ENCODE data around the gene SNAP29. TPM values are rescaled to one million over a fixed set of nuclear protein-coding genes. Genes with fewer than 3 reads are reported as not detected.

Gene SNAP29
- total RNA-seq, 1 experiment from 2014 or later: 35.9 TPM

DNA sequence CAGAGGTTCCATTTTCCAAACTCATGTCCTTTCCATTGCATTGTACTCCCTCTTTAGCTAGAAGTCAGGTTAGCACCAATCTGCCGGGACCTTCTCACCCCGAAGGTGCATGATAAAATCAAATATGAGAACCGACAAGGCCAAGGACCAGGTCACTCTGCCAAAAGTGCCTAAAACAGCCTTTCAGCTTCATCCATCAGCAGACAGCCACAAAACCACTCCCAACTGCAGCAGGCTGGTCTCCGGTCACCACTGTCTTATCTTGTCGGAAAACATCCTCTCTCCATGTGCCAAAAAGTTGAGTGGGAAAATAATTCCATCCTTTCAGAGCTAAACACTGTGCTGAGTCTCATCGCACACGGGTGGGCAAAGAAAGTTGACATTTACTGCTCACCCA lies 1.6 kb upstream of the SNAP29 start:
- DNase-seq: no peak
- Mint-ChIP-seq H3K4me3 (ENCODE audit: low read depth, unreplicated experiment) (peak overlapping the region; percentile 96), H3K9me3 (ENCODE audit: low read depth, unreplicated experiment) (no peaks in the 10 kb centered on the region), H3K4me1 (ENCODE audit: low read depth, unreplicated experiment) (peaks cover 23% of the 10 kb centered on the region), H3K27me3 (ENCODE audit: unreplicated experiment) (no peaks in the 10 kb centered on the region), H3K27ac (ENCODE audit: unreplicated experiment) (no peak overlapping the region), H3K36me3 (ENCODE audit: insufficient read depth, unreplicated experiment) (peaks cover 27% of the 10 kb centered on the region)
- TSS peak; percentile 42 for BruUV-seq (replicated peaks)
- intact Hi-C loops (cut with micrococcal nuclease; ENCODE audit: unreplicated experiment): no loop called here
- TF ChIP-seq, protein P1, sequence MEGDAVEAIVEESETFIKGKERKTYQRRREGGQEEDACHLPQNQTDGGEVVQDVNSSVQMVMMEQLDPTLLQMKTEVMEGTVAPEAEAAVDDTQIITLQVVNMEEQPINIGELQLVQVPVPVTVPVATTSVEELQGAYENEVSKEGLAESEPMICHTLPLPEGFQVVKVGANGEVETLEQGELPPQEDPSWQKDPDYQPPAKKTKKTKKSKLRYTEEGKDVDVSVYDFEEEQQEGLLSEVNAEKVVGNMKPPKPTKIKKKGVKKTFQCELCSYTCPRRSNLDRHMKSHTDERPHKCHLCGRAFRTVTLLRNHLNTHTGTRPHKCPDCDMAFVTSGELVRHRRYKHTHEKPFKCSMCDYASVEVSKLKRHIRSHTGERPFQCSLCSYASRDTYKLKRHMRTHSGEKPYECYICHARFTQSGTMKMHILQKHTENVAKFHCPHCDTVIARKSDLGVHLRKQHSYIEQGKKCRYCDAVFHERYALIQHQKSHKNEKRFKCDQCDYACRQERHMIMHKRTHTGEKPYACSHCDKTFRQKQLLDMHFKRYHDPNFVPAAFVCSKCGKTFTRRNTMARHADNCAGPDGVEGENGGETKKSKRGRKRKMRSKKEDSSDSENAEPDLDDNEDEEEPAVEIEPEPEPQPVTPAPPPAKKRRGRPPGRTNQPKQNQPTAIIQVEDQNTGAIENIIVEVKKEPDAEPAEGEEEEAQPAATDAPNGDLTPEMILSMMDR (IDR thresholded peaks at IDR 0.05; ENCODE audit: unreplicated experiment): no peak
- CTCF ChIA-PET: no interaction called here

DNA sequence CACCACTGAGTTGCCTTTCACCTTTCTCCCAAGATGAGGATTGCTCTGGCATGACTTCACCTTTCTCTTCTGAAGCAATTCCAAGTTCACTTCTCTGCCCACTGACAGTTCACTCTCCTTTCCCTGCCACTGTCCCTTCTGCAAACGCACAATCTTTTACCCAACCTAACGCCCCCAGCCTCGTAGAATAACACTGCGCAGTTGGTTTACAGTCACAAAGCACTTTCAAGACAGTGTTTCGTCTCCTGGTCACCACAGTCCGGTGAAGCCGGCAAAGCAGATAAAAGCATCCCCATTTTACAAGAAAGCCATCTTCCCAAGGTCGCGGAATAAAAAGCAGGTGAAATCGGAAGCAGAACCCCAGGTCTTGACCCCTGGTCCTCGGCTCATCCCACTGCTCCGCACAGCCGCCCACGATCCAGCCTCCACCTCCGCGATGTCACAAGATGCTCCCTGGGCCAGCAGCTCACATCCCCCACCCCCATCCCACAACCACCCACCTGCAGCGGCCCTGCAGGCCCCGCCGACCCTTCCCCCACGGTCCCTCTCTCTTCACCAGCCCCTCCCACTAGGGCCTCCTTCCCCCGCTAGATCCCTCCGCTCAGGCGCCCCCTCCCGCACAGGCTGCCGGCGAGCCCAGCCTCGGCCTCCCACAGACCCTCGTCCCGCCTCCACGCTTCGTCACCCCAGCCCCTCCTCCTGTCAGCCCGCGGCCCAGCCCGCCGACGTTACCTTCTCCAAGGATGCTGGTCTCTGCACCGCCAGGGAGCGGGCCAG lies 781 bp upstream of the SNAP29 start:
- H3K27me3 Mint-ChIP-seq (ENCODE audit: unreplicated experiment): no peaks in the 10 kb centered on the region
- DNase-seq: peak; percentile 86
- CTCF ChIA-PET: interaction anchor here (1.4 kb wide), 1 partner anchor 28 kb away, joined by 3 read pairs; no protein-coding TSS in a partner anchor
- intact Hi-C loops (cut with micrococcal nuclease; ENCODE audit: unreplicated experiment): no loop called here
- H3K36me3 Mint-ChIP-seq (ENCODE audit: insufficient read depth, unreplicated experiment): peaks cover 27% of the 10 kb centered on the region
- H3K4me1 Mint-ChIP-seq (ENCODE audit: low read depth, unreplicated experiment): peaks cover 28% of the 10 kb centered on the region
- H3K9me3 Mint-ChIP-seq (ENCODE audit: low read depth, unreplicated experiment): no peaks in the 10 kb centered on the region
- TF ChIP-seq, protein P1 (IDR thresholded peaks at IDR 0.05; ENCODE audit: unreplicated experiment): no peak
- H3K4me3 Mint-ChIP-seq (ENCODE audit: low read depth, unreplicated experiment): peak overlapping the region; percentile 96
- peak overlapping the region; percentile 80 for H3K27ac Mint-ChIP-seq (ENCODE audit: unreplicated experiment)
- BruUV-seq (replicated peaks): no TSS peak

DNA sequence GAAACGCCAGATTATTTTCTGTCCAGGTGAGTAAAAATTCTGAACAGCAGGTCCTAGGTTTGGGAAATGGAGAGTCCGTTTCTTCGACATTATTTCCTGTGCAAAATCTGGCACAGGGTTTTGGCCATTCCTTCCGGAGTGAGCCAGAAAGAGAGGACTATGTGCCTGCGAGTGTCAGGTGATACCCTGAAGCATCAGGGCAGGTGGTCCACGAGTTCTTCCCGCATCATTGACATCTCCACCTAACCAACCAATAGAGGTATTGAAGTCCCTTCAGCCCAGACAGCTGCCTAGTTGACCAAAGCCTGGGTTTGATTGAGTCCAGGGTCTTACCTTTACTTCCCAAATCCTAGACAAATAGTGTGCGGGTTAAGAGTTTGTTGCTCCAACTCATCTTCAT lies 808 bp downstream of the SNAP29 start:
- Mint-ChIP-seq H3K36me3 (ENCODE audit: insufficient read depth, unreplicated experiment) (peaks cover 27% of the 10 kb centered on the region), H3K27me3 (ENCODE audit: unreplicated experiment) (no peaks in the 10 kb centered on the region), H3K9me3 (ENCODE audit: low read depth, unreplicated experiment) (no peaks in the 10 kb centered on the region), H3K27ac (ENCODE audit: unreplicated experiment) (peak overlapping the region; percentile 80), H3K4me1 (ENCODE audit: low read depth, unreplicated experiment) (peaks cover 28% of the 10 kb centered on the region), H3K4me3 (ENCODE audit: low read depth, unreplicated experiment) (peak overlapping the region; percentile 96)
- TF ChIP-seq, protein P1 (IDR thresholded peaks at IDR 0.05; ENCODE audit: unreplicated experiment): no peak
- intact Hi-C loops (cut with micrococcal nuclease; ENCODE audit: unreplicated experiment): no loop called here
- TSS peak; percentile 81 for BruUV-seq (replicated peaks)
- CTCF ChIA-PET: interaction anchor here (0.6 kb wide), 2 partner anchors 13 to 108 kb away, joined by 3 read pairs; partner anchors contain the start of gene AIFM3
- no peak for DNase-seq

DNA sequence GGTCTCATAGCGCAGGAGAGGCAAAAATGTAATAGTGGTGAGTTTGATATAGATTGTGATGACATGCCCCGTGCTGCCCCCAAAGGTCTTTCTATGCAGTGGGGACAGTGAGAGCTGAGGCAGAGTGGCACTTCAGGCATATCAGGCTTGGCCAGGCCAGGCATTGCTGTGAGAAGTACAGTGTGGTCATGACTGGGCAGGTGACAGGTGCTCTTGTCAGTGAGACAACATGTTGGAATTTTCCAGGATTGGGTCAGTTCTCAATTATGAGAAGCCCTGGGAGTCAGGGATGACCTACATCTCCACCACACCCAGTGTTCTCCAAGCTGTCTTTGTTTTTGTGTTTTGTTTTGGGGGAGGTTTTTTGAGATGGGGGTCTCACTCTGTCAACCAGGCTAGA lies 3.7 kb downstream of the SNAP29 start:
- peaks cover 26% of the 10 kb centered on the region for H3K36me3 Mint-ChIP-seq (ENCODE audit: insufficient read depth, unreplicated experiment)
- TF ChIP-seq, protein P1 (IDR thresholded peaks at IDR 0.05; ENCODE audit: unreplicated experiment): no peak
- H3K27me3 Mint-ChIP-seq (ENCODE audit: unreplicated experiment): no peaks in the 10 kb centered on the region
- DNase-seq: no peak
- H3K27ac Mint-ChIP-seq (ENCODE audit: unreplicated experiment): peak overlapping the region; percentile 12
- no TSS peak for BruUV-seq (replicated peaks)
- intact Hi-C loops (cut with micrococcal nuclease; ENCODE audit: unreplicated experiment): no loop called here
- peaks cover 38% of the 10 kb centered on the region for H3K4me1 Mint-ChIP-seq (ENCODE audit: low read depth, unreplicated experiment)
- H3K4me3 Mint-ChIP-seq (ENCODE audit: low read depth, unreplicated experiment): no peak overlapping the region
- H3K9me3 Mint-ChIP-seq (ENCODE audit: low read depth, unreplicated experiment): no peaks in the 10 kb centered on the region
- CTCF ChIA-PET: interaction anchor here (0.5 to 1.3 kb wide), 3 partner anchors 12 to 23 kb away, joined by 3 to 4 read pairs (median 3); no protein-coding TSS in a partner anchor
